GM18868 (cell line): Measurements from ENCODE around the gene TCEAL9.
"Not testable (repeated sequence)": the region's sequence is repeated elsewhere in the genome, so short reads cannot be mapped to it uniquely, and the experiment has no call there.

Experiments
- ATAC-seq: cut with Tn5 transposase; IDR thresholded peaks from one replicate; pipeline ENCODE4 v1.9.1; 2021; ENCODE audit warnings: mild to moderate bottlenecking, moderate library complexity; ENCODE audit not compliant: unreplicated experiment

TCEAL9 gene

GRCh38 chrX:103356130-103356798, at the start of gene TCEAL9:
TCEAL9 (plus strand) TSS chrX:103356506; CDS start chrX:103357685, 1,179 bp downstream.
- ATAC-seq = peak; percentile 81

GRCh38 chrX:103309860-103310554, 46.3 kb upstream of the TCEAL9 start:
- ATAC-seq = peak; percentile 10

GRCh38 chrX:103310555-103311398, 45.5 kb upstream of the TCEAL9 start, which contains the start of gene BEX2:
BEX2 (minus strand) TSS chrX:103310990; CDS start chrX:103309976, 1,014 bp downstream.
- peak; percentile 99 for ATAC-seq

GRCh38 chrX:103311399-103311780, 44.9 kb upstream of the TCEAL9 start:
- no peak for ATAC-seq

- no peak for ATAC-seq
Observed at GRCh38 chrX:103329991-103330390, 26.3 kb upstream of the TCEAL9 start, which contains the start of gene TCEAL7. TCEAL7 (plus strand) TSS chrX:103330239; CDS start chrX:103331404, 1,165 bp downstream.

- ATAC-seq = no peak
Observed at GRCh38 chrX:103330681-103331288, 25.5 kb upstream of the TCEAL9 start.

GRCh38 chrX:103338663-103339062, 17.6 kb upstream of the TCEAL9 start:
- ATAC-seq = no peak

GRCh38 chrX:103343105-103343504, 13.2 kb upstream of the TCEAL9 start:
- no peak for ATAC-seq

- no peak for ATAC-seq
Observed at GRCh38 chrX:103344606-103345005, 11.7 kb upstream of the TCEAL9 start.

GRCh38 chrX:103347682-103348397, 8.5 kb upstream of the TCEAL9 start:
- no peak for ATAC-seq

GRCh38 chrX:103356858-103357257, 552 bp downstream of the TCEAL9 start:
- peak; percentile 33 for ATAC-seq

- ATAC-seq = no peak
Observed at GRCh38 chrX:103357871-103358270, 1.6 kb downstream of the TCEAL9 start.

GRCh38 chrX:103359605-103360004, 3.3 kb downstream of the TCEAL9 start:
- not testable (repeated sequence) for ATAC-seq

GRCh38 chrX:103360092-103360491, 3.8 kb downstream of the TCEAL9 start:
- no peak for ATAC-seq

GRCh38 chrX:103360916-103361315, 4.6 kb downstream of the TCEAL9 start:
- no peak for ATAC-seq

GRCh38 chrX:103361798-103362197, 5.5 kb downstream of the TCEAL9 start:
- no peak for ATAC-seq

GRCh38 chrX:103362474-103362873, 6.2 kb downstream of the TCEAL9 start:
- no peak for ATAC-seq

GRCh38 chrX:103363046-103363445, 6.7 kb downstream of the TCEAL9 start:
- no peak for ATAC-seq

GRCh38 chrX:103367502-103367901, 11.2 kb downstream of the TCEAL9 start:
- no peak for ATAC-seq

- no peak for ATAC-seq
Observed at GRCh38 chrX:103369479-103369878, 13.2 kb downstream of the TCEAL9 start.
